OCI-LY3 (cell line): ENCODE results near the gene MARK3.

Source experiments
- H2AFZ ChIP-seq: fragments of 200-600, 300-600 bp; shearing (Covaris generic); 2 replicates; pipeline ENCODE4 v1.6.0; 2014; ENCODE audit warnings: antibody characterized with exemption, low read depth, low read length
- H3K27ac ChIP-seq: fragments of 200-600, 300-600 bp; sonication (generic); 2 replicates; pipeline ENCODE4 v1.5.1; 2014; ENCODE audit warnings: mild to moderate bottlenecking, low read length, moderate library complexity, mixed read lengths
- H3K27me3 ChIP-seq: fragments of 200-600, 300-600 bp; sonication (generic); 2 replicates; pipeline ENCODE4 v1.6.1; 2014; ENCODE audit warnings: low read depth, low read length, mixed read lengths
- H3K36me3 ChIP-seq: fragments of 200-600, 300-600 bp; sonication (generic); replicated peaks from 2 replicates; pipeline ENCODE3; 2014; ENCODE audit warnings: low read depth, low read length, mixed read lengths
- H3K4me1 ChIP-seq: fragments of 300-600, 200-600 bp; sonication (generic); 2 replicates; pipeline ENCODE4 v1.6.1; 2014; ENCODE audit warnings: low read length, mixed read lengths
- H3K4me2 ChIP-seq: fragments of 200-600, 300-600 bp; sonication (generic); 2 replicates; pipeline ENCODE4 v1.6.1; 2014; ENCODE audit warnings: low read length, mixed read lengths
- H3K4me3 ChIP-seq: fragments of 300-600, 200-600 bp; sonication (generic); 2 replicates; pipeline ENCODE4 v1.5.1; 2014; ENCODE audit warnings: antibody characterized with exemption, mild to moderate bottlenecking, low read length, moderate library complexity
- H3K79me2 ChIP-seq: fragments of 300-600, 200-600 bp; shearing (Covaris generic); 2 replicates; pipeline ENCODE4 v1.6.1; 2014; ENCODE audit warnings: mild to moderate bottlenecking, low read length, mixed read lengths
- H3K9ac ChIP-seq: fragments of 300-600, 200-600 bp; shearing (Covaris generic); 2 replicates; pipeline ENCODE4 v1.6.0; 2014; ENCODE audit warnings: mild to moderate bottlenecking, low read length, moderate library complexity
- H3K9me3 ChIP-seq: fragments of 200-600, 300-600 bp; shearing (Covaris generic); 2 replicates; pipeline ENCODE4 v1.6.1; 2014; ENCODE audit warnings: low read length, mixed read lengths; ENCODE audit not compliant: insufficient read depth
- H4K20me1 ChIP-seq: fragments of 200-600, 300-600 bp; sonication (generic); 2 replicates; pipeline ENCODE4 v1.6.1; 2016; ENCODE audit warnings: low read length, mixed read lengths; ENCODE audit not compliant: insufficient read depth
- CTCF ChIP-seq: fragments of 200-600, 300-600 bp; sonication (generic); IDR thresholded peaks from 2 replicates; pipeline ENCODE4 v1.5.1; 2014; ENCODE audit warnings: antibody characterized with exemption, low read length, low read depth
- EZH2phosphoT487 ChIP-seq: fragments of 200-600 bp; shearing (Covaris generic); IDR thresholded peaks from 2 replicates; pipeline ENCODE4 v1.6.1; 2018; ENCODE audit warnings: antibody characterized with exemption, mixed run types, low read depth

The MARK3 gene

DNA sequence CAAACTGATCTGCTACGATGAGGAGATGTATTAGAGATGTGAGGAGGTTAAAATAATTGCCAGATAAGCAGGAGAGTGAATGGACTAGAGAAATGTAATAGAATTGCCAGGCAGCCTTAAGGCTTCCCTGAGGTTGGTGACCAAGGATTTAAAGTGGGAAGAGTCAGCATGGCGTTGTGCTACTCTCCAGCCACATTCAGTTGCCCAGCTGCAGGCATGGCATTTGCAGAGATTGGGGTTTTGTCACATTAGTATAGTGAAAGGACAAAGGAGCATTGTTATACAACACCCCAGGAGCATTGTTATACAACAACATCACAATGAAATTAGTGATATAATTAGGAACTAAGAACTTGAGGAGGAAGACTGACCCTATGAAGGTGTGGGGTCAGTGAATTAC lies 31.7 kb downstream of the MARK3 start:
- H3K9ac ChIP-seq: no peak overlapping the region
- TF ChIP-seq EZH2phosphoT487: no peak
- no peak for TF ChIP-seq CTCF
- no peak overlapping the region for H3K27ac ChIP-seq
- H3K27me3 ChIP-seq: no peaks in the 10 kb centered on the region
- H3K4me2 ChIP-seq: no peak overlapping the region
- peaks cover 16% of the 10 kb centered on the region for H3K36me3 ChIP-seq
- H4K20me1 ChIP-seq: 0 out of 2 replicates have a peak, but pooled peaks cover 6% of the 10 kb centered on the region
- peaks cover 54% of the 10 kb centered on the region for H3K79me2 ChIP-seq
- H3K4me3 ChIP-seq: no peak overlapping the region
- peaks cover 10% of the 10 kb centered on the region for H3K4me1 ChIP-seq
- H2AFZ ChIP-seq: no peak overlapping the region
- no peaks in the 10 kb centered on the region for H3K9me3 ChIP-seq

DNA sequence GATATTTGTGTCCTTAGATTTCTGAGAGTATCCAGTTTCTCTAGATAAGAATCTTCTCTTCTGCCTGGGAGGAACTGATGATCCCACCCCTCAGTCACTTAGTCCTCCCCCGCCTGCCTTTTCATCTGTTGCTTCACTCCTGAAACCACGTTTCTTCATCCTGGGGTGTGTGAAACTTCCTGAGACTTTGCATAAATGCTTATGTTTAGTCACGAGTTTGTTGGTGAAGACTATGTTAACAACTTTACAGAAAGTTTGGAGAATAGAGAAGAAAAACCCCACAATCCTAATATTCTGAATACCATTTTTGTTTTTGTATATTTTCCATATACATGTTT lies 33.2 kb downstream of the MARK3 start:
- no peaks in the 10 kb centered on the region for H3K9me3 ChIP-seq
- peaks cover 11% of the 10 kb centered on the region for H3K36me3 ChIP-seq
- TF ChIP-seq CTCF: no peak
- no peak for TF ChIP-seq EZH2phosphoT487
- 0 out of 2 replicates have a peak overlapping the region, but pooled peaks have one; percentile 17 for H3K27ac ChIP-seq
- peaks cover 10% of the 10 kb centered on the region for H3K4me1 ChIP-seq
- no peaks in the 10 kb centered on the region for H3K27me3 ChIP-seq
- no peak overlapping the region for H2AFZ ChIP-seq
- H3K79me2 ChIP-seq: peaks cover 58% of the 10 kb centered on the region
- no peak overlapping the region for H3K4me3 ChIP-seq
- peak overlapping the region; percentile 24 for H3K4me2 ChIP-seq
- peaks cover 8% of the 10 kb centered on the region; the same call in 1 of the 2 replicates for H4K20me1 ChIP-seq
- H3K9ac ChIP-seq: no peak overlapping the region

GRCh38 chr14:103421556-103421955 lies 36.3 kb downstream of the MARK3 start:
- Histone ChIP-seq H3K36me3 (peaks cover 6% of the 10 kb centered on the region), H3K4me3 (no peak overlapping the region), H3K4me1 (peaks cover 10% of the 10 kb centered on the region), H3K79me2 (peaks cover 64% of the 10 kb centered on the region), H3K4me2 (no peak overlapping the region), H3K27ac (no peak overlapping the region), H2AFZ (no peak overlapping the region), H3K9me3 (no peaks in the 10 kb centered on the region), H4K20me1 (peaks cover 13% of the 10 kb centered on the region; the same call in 1 of the 2 replicates), H3K9ac (no peak overlapping the region), H3K27me3 (no peaks in the 10 kb centered on the region)
- TF ChIP-seq EZH2phosphoT487 (no peak), CTCF (no peak)

GRCh38 chr14:103423050-103423461 lies 37.8 kb downstream of the MARK3 start:
- Histone ChIP-seq H3K4me3 (no peak overlapping the region), H2AFZ (no peak overlapping the region), H3K4me2 (no peak overlapping the region), H3K9ac (no peak overlapping the region), H3K79me2 (peaks cover 71% of the 10 kb centered on the region), H3K27me3 (no peaks in the 10 kb centered on the region), H3K36me3 (peaks cover 6% of the 10 kb centered on the region), H3K27ac (no peak overlapping the region), H3K9me3 (no peaks in the 10 kb centered on the region), H3K4me1 (peaks cover 20% of the 10 kb centered on the region), H4K20me1 (peaks cover 11% of the 10 kb centered on the region; the same call in 1 of the 2 replicates)
- no peak for TF ChIP-seq CTCF
- no peak for TF ChIP-seq EZH2phosphoT487
